ENCODE results near the gene SLC52A1.

DNA sequence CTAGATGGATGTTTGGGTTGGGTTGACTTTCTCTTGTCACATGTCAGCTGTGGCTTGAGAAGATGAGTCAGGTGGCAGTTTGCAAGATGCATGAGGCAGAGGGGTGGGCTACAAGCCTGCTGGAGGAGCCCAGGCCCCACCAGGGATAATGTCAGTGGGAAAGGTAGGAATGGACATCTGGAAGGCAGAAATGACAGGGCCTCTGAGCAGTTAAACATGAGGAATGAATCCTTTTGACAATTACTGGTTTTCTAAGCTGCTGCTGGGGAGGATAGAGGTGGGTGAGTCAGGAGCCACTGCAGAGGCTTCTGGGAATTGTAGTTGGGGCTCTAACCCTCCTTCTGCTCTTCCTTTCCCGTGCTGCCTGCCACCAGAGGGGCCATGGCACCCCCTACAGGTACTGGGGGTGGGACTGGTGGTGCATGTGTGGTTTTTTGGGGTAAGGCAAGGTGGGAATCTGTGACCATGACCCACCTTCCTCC is 15.7 kb downstream of the SLC52A1 start:
- TF ChIP-seq, protein P1, sequence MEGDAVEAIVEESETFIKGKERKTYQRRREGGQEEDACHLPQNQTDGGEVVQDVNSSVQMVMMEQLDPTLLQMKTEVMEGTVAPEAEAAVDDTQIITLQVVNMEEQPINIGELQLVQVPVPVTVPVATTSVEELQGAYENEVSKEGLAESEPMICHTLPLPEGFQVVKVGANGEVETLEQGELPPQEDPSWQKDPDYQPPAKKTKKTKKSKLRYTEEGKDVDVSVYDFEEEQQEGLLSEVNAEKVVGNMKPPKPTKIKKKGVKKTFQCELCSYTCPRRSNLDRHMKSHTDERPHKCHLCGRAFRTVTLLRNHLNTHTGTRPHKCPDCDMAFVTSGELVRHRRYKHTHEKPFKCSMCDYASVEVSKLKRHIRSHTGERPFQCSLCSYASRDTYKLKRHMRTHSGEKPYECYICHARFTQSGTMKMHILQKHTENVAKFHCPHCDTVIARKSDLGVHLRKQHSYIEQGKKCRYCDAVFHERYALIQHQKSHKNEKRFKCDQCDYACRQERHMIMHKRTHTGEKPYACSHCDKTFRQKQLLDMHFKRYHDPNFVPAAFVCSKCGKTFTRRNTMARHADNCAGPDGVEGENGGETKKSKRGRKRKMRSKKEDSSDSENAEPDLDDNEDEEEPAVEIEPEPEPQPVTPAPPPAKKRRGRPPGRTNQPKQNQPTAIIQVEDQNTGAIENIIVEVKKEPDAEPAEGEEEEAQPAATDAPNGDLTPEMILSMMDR (IDR thresholded peaks at IDR 0.05; ENCODE audit: low read length) = no peak
- TF ChIP-seq EZH2phosphoT487 (IDR thresholded peaks at IDR 0.05; ENCODE audit: low read length) (no peak), EZH2 (optimal IDR thresholded peaks at IDR 0.05; ENCODE audit: low read depth, low read length) (no peak)
